ENCODE measurements around the gene TMEM116. TPM values are rescaled to one million over a fixed set of nuclear protein-coding genes. Genes with fewer than 3 reads are reported as not detected.

TMEM116 gene
- total and polyA plus RNA-seq, 8 donors: 2.5 to 7.3 (median 4.2) TPM

DNA sequence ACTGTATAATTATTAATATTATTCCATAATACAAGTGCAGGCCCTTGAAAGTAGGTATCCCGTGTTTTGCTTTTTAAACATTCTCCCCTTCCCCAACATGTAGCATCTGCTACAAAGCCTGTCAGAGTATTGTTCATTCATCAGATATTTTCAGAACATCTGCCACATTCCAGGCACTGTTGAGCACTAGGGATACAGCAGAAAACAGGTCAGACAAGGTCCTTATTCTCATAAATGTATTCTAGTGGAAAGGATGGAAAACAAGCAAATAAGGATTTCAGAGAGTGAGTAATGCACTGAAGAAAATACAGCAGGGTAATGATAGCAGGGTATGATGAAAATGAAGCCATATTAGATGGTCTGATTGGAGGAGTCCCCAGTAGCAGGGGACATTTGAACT, 4.1 kb upstream of the TMEM116 start:
- WGBS, 2 donors: 85 to 87% methylated on average over 1 of the region's 1 CpG

DNA sequence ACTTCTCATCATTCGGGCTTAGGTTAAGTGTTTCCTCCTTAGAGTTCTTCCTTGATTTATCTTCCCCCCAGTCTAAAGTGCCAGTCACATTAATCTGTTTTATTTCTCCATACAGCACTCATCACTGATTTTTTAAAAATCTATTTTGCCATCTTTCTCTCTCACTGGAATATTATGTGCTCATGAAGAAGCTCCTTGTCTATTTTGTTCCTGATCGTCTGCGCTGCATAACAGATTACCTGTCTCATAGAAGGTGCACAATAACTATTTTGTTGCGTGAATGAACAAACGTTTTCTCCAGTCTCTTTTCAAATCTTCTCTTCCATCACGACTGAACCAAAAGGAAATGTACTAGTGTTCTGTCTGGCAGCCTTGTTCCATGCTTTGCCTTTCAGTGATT, 3.0 kb upstream of the TMEM116 start:
- peaks cover 0 to 21% (median 10%) of the 10 kb centered on the region in 3 donors for H3K4me1 ChIP-seq
- no peak overlapping the region for H3K27ac ChIP-seq
- 93 to 95% methylated on average over 6 of the region's 6 CpGs for WGBS, 2 donors
- DNase-seq (no peak), ATAC-seq (no peak), FAIRE-seq (no peak)
- no peaks in the 10 kb centered on the region for H3K9me3 ChIP-seq
- TF ChIP-seq, protein P1, sequence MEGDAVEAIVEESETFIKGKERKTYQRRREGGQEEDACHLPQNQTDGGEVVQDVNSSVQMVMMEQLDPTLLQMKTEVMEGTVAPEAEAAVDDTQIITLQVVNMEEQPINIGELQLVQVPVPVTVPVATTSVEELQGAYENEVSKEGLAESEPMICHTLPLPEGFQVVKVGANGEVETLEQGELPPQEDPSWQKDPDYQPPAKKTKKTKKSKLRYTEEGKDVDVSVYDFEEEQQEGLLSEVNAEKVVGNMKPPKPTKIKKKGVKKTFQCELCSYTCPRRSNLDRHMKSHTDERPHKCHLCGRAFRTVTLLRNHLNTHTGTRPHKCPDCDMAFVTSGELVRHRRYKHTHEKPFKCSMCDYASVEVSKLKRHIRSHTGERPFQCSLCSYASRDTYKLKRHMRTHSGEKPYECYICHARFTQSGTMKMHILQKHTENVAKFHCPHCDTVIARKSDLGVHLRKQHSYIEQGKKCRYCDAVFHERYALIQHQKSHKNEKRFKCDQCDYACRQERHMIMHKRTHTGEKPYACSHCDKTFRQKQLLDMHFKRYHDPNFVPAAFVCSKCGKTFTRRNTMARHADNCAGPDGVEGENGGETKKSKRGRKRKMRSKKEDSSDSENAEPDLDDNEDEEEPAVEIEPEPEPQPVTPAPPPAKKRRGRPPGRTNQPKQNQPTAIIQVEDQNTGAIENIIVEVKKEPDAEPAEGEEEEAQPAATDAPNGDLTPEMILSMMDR (IDR thresholded peaks at IDR 0.05): no peak
- intact Hi-C loops (cut with DNase I): no loop called here
- H3K4me3 ChIP-seq: no peak overlapping the region
- no peaks in the 10 kb centered on the region for H3K36me3 ChIP-seq
- no peaks in the 10 kb centered on the region for H3K27me3 ChIP-seq

More for the DNA sequence above, 4.1 kb upstream of the TMEM116 start:
- H3K9me3 ChIP-seq: no peaks in the 10 kb centered on the region
- no peaks in the 10 kb centered on the region for H3K27me3 ChIP-seq
- ATAC-seq (no peak), DNase-seq (no peak), FAIRE-seq (no peak)
- no peak overlapping the region for H3K4me3 ChIP-seq
- peaks cover 0 to 3% (median 0%) of the 10 kb centered on the region in 3 donors for H3K36me3 ChIP-seq
- TF ChIP-seq, protein P1 (IDR thresholded peaks at IDR 0.05): no peak
- peaks cover 0 to 13% (median 10%) of the 10 kb centered on the region in 3 donors for H3K4me1 ChIP-seq
- intact Hi-C loops (cut with DNase I): no loop called here
- no peak overlapping the region for H3K27ac ChIP-seq

DNA sequence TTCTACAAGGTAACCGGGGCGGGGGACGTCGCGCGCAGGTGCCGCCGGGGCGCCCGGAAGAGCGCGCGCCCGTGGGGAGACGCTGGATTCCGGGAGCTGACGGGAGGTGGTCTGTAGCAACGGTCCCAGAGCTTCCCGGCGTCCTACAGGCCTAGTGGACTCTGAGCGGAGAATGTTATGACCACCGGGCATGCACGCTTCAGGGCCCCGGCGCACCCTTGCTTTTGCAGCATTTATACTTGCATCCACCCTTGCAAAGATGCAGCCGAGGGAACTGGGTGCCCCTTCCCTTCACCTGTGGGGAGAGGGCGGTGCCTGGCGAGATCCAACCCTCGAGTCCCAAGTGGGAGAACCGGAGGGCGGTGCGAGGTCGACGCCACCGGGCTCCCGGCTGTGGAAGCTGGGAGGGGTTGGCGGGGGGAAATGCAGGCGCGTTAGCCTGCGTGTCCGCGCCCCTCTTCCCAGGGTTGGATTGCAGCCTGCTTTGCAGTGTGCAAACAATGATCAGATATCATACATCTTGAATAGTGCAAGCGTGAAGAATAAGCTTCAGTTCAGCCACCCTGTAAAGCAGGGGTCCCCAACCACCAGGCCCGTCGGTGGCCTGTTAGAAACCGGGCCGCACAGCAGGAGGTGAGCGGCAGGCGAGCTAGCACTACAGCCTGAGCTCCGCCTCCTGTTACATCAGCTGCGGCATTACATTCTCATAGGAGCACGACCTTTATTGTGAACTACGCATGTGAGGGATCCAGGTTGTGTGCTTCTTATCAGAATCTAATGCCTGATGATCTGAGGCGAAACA, 837 bp upstream of the TMEM116 start:
- DNase-seq: peak; percentile 60 to 87 (median 76)
- Histone ChIP-seq H3K27ac (peak overlapping the region; percentile 84 to 93 (median 88)), H3K4me1 (peaks cover 0 to 26% (median 14%) of the 10 kb centered on the region in 3 donors), H3K4me3 (peak overlapping the region; percentile 65 to 90 (median 84)), H3K9me3 (no peaks in the 10 kb centered on the region), H3K36me3 (no peaks in the 10 kb centered on the region), H3K27me3 (no peaks in the 10 kb centered on the region)
- ATAC-seq: peak; percentile 50 to 66 (median 56)
- 1% methylated on average over 54 of the region's 54 CpGs for WGBS, 2 donors
- intact Hi-C loops (cut with DNase I): no loop called here
- FAIRE-seq: no peak
- TF ChIP-seq, protein P1 (IDR thresholded peaks at IDR 0.05): peak in 1 of 4 donors; percentile 3

DNA sequence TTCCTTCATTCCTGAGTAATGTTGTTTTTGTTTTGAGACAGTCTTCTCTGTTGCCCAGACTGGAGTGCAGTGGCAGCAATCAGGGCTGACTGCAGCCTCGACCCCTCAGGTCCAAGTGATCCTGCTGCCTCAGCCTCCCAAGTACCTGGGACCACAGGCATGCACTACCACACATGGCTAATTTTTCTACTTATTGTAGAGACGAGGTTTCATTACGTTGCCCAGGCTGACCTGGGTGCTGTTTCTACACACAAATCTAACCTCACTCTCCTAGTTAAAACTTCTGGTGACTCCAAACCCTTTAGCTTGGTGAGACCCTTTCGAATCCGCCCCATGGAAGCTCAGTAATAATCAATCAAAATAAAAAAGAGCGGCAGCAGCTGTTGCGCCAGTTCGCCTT, 1.3 kb downstream of the TMEM116 start:
- TF ChIP-seq, protein P1 (IDR thresholded peaks at IDR 0.05): no peak
- H3K9me3 ChIP-seq: no peaks in the 10 kb centered on the region
- FAIRE-seq (no peak), DNase-seq (no peak), ATAC-seq (no peak)
- no peaks in the 10 kb centered on the region for H3K27me3 ChIP-seq
- H3K36me3 ChIP-seq: no peaks in the 10 kb centered on the region
- H3K4me3 ChIP-seq: peak overlapping the region in 1 of 4 donors; percentile 87
- H3K27ac ChIP-seq: peak overlapping the region in 1 of 4 donors; percentile 84
- peaks cover 0 to 26% (median 10%) of the 10 kb centered on the region in 3 donors for H3K4me1 ChIP-seq
- WGBS, 2 donors: 66 to 73% methylated on average over 8 of the region's 8 CpGs
- intact Hi-C loops (cut with DNase I): no loop called here

All from pancreas (tissue), 10 donors.